Neural cell (in vitro differentiated cells): ENCODE measurements around the gene IFNA13. TPM values are rescaled to one million over a fixed set of nuclear protein-coding genes. Genes with fewer than 3 reads are reported as not detected.

ENCODE experiments used
- H2AFZ ChIP-seq: fragments of 200-600, 300-800 bp; sonication (generic), shearing (Covaris generic); 2 replicates; pipeline ENCODE4 v1.6.0; 2014; ENCODE audit warnings: low read depth, mild to moderate bottlenecking, antibody characterized with exemption, low read length, moderate library complexity
- H3F3A ChIP-seq: fragments of 200-600 bp; shearing (Covaris generic); 2 replicates; pipeline ENCODE4 v1.6.1; 2016; ENCODE audit warnings: mild to moderate bottlenecking, moderate library complexity, mixed read lengths, antibody characterized with exemption, low read length; ENCODE audit not compliant: insufficient read depth, poor library complexity, severe bottlenecking
- H3K27ac ChIP-seq: fragments of 200-600, 300-800 bp; sonication (generic), shearing (Covaris generic); 2 replicates; pipeline ENCODE4 v1.5.1; 2014; ENCODE audit warnings: mild to moderate bottlenecking, low read length, moderate library complexity
- H3K27me3 ChIP-seq: fragments of 300-800, 200-600 bp; sonication (generic), shearing (Covaris generic); 2 replicates; pipeline ENCODE4 v1.6.0; 2014; ENCODE audit warnings: mild to moderate bottlenecking, low read depth, low read length, moderate library complexity; ENCODE audit not compliant: insufficient read depth
- H3K36me3 ChIP-seq: fragments of 300-800, 200-600 bp; sonication (generic), shearing (Covaris generic); 2 replicates; pipeline ENCODE4 v1.5.1; 2014; ENCODE audit warnings: mild to moderate bottlenecking, antibody characterized with exemption, low read length, moderate library complexity; ENCODE audit not compliant: insufficient read depth
- H3K4me2 ChIP-seq: fragments of 300-800, 200-600 bp; sonication (generic), shearing (Covaris generic); 2 replicates; pipeline ENCODE4 v1.6.0; 2014; ENCODE audit warnings: mild to moderate bottlenecking, low read length
- H3K4me3 ChIP-seq: fragments of 300-800, 200-600 bp; sonication (generic), shearing (Covaris generic); 2 replicates; pipeline ENCODE4 v1.5.1; 2014; ENCODE audit warnings: mild to moderate bottlenecking, low read length, moderate library complexity
- H3K79me2 ChIP-seq: fragments of 200-600 bp; shearing (Covaris generic); replicated peaks from 2 replicates; pipeline ENCODE4 v1.6.0; 2014; ENCODE audit warnings: mild to moderate bottlenecking, low read length, moderate library complexity; ENCODE audit not compliant: insufficient read depth
- H3K9ac ChIP-seq: fragments of 300-800, 200-600 bp; sonication (generic), shearing (Covaris generic); 2 replicates; pipeline ENCODE4 v1.6.1; 2016; ENCODE audit warnings: mild to moderate bottlenecking, low read length, mixed read lengths
- H3K9me2 ChIP-seq: fragments of 200-600 bp; shearing (Covaris generic); 2 replicates; pipeline ENCODE4 v1.6.1; 2016; ENCODE audit warnings: mild to moderate bottlenecking, low read length, mixed read lengths; ENCODE audit not compliant: insufficient read depth
- H3K9me3 ChIP-seq: fragments of 200-600, 300-800 bp; sonication (generic), shearing (Covaris generic); 2 replicates; pipeline ENCODE4 v1.6.1; 2016; ENCODE audit warnings: mild to moderate bottlenecking, mixed run types, low read length, moderate library complexity, mixed read lengths
- H4K20me1 ChIP-seq: fragments of 200-600 bp; shearing (Covaris generic); 2 replicates; pipeline ENCODE4 v1.6.1; 2016; ENCODE audit warnings: mild to moderate bottlenecking, mixed run types; ENCODE audit not compliant: insufficient read depth
- EP300 ChIP-seq: fragments of 450-650 bp; conservative IDR thresholded peaks from 2 replicates; pipeline ENCODE4 v1.6.1; 2014; ENCODE audit warnings: antibody characterized with exemption, mild to moderate bottlenecking, moderate library complexity; ENCODE audit not compliant: poor library complexity, severe bottlenecking
- EZH2 ChIP-seq: fragments of 200-600, 300-800 bp; shearing (Covaris generic), sonication (generic); IDR thresholded peaks from 2 replicates; pipeline ENCODE4 v1.6.1; 2014; ENCODE audit warnings: antibody characterized with exemption, low read length, borderline replicate concordance, mild to moderate bottlenecking; ENCODE audit not compliant: insufficient read depth, poor library complexity, severe bottlenecking
- MXI1 ChIP-seq: fragments of 450-650 bp; conservative IDR thresholded peaks from 2 replicates; pipeline ENCODE4 v1.6.1; 2014; ENCODE audit warnings: antibody characterized with exemption, mild to moderate bottlenecking; ENCODE audit not compliant: poor library complexity, severe bottlenecking
- POLR2AphosphoS5 ChIP-seq: IDR thresholded peaks from 2 replicates; pipeline ENCODE4 v1.6.1; 2012
- RAD21 ChIP-seq: fragments of 450-650 bp; conservative IDR thresholded peaks from 2 replicates; pipeline ENCODE4 v1.6.1; 2014; ENCODE audit warnings: antibody characterized with exemption, mild to moderate bottlenecking, moderate library complexity
- SMC3 ChIP-seq: fragments of 450-650 bp; conservative IDR thresholded peaks from 2 replicates; pipeline ENCODE4 v1.6.1; 2014; ENCODE audit warnings: antibody characterized with exemption, mild to moderate bottlenecking, moderate library complexity; ENCODE audit not compliant: poor library complexity
- TAF1 ChIP-seq: IDR thresholded peaks from 2 replicates; pipeline ENCODE4 v1.6.1; 2012; ENCODE audit warnings: low read depth
- polyA plus RNA-seq: library from polyadenylated mRNA; depleted of rRNA; stranded (reverse); fragments of >200 nt; gene quantifications from 2 replicates; pipeline ENCODE4 v1.2.3, GENCODE V29; 2014
- TF ChIP-seq, protein P1 (sequence below): IDR thresholded peaks from 2 replicates; pipeline ENCODE4 v1.6.1; 2012; ENCODE audit warnings: borderline replicate concordance
- TF ChIP-seq, protein P2 (sequence below): fragments of 450-650 bp; IDR thresholded peaks from 2 replicates; pipeline ENCODE4 v1.5.1; 2014; ENCODE audit warnings: antibody characterized with exemption, mild to moderate bottlenecking, moderate library complexity; ENCODE audit not compliant: poor library complexity, severe bottlenecking

Gene IFNA13
- polyA plus RNA-seq, 1 donor from 2014 or later = not detected

DNA sequence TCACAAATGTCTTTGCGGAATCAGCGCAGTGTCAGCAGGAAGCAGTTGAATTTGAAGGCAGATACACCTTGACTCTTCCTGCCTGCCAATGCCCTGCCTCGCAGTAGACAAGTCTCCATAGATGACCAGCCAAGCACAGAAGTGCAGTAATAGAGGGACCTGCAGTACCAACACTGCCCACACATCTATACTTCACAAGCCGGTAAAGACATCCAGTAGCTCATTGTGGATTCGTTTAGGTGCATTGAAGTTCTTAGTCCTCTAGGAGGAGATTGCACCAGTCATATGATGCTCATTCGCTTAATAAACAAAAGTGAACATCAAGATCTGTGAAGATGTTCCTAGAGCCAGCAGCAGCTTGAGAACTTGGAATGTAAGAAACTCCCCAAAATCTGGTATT is 24.4 kb upstream of the IFNA13 start:
- Histone ChIP-seq H3K36me3 (no peaks in the 10 kb centered on the region), H3K79me2 (no peaks in the 10 kb centered on the region), H2AFZ (no peak overlapping the region), H3K9me2 (no peaks in the 10 kb centered on the region), H4K20me1 (no peaks in the 10 kb centered on the region), H3F3A (no peaks in the 10 kb centered on the region), H3K4me3 (no peak overlapping the region), H3K27ac (no peak overlapping the region), H3K9ac (no peak overlapping the region), H3K4me2 (no peak overlapping the region), H3K9me3 (no peaks in the 10 kb centered on the region), H3K27me3 (peaks cover 8% of the 10 kb centered on the region)
- TF ChIP-seq TAF1 = no peak
- TF ChIP-seq SMC3 = no peak
- TF ChIP-seq EZH2 = no peak
- no peak for TF ChIP-seq POLR2AphosphoS5
- TF ChIP-seq EP300 = no peak
- no peak for TF ChIP-seq RAD21
- TF ChIP-seq, protein P1, sequence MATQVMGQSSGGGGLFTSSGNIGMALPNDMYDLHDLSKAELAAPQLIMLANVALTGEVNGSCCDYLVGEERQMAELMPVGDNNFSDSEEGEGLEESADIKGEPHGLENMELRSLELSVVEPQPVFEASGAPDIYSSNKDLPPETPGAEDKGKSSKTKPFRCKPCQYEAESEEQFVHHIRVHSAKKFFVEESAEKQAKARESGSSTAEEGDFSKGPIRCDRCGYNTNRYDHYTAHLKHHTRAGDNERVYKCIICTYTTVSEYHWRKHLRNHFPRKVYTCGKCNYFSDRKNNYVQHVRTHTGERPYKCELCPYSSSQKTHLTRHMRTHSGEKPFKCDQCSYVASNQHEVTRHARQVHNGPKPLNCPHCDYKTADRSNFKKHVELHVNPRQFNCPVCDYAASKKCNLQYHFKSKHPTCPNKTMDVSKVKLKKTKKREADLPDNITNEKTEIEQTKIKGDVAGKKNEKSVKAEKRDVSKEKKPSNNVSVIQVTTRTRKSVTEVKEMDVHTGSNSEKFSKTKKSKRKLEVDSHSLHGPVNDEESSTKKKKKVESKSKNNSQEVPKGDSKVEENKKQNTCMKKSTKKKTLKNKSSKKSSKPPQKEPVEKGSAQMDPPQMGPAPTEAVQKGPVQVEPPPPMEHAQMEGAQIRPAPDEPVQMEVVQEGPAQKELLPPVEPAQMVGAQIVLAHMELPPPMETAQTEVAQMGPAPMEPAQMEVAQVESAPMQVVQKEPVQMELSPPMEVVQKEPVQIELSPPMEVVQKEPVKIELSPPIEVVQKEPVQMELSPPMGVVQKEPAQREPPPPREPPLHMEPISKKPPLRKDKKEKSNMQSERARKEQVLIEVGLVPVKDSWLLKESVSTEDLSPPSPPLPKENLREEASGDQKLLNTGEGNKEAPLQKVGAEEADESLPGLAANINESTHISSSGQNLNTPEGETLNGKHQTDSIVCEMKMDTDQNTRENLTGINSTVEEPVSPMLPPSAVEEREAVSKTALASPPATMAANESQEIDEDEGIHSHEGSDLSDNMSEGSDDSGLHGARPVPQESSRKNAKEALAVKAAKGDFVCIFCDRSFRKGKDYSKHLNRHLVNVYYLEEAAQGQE = no peak
- no peak for TF ChIP-seq MXI1
- TF ChIP-seq, protein P2, sequence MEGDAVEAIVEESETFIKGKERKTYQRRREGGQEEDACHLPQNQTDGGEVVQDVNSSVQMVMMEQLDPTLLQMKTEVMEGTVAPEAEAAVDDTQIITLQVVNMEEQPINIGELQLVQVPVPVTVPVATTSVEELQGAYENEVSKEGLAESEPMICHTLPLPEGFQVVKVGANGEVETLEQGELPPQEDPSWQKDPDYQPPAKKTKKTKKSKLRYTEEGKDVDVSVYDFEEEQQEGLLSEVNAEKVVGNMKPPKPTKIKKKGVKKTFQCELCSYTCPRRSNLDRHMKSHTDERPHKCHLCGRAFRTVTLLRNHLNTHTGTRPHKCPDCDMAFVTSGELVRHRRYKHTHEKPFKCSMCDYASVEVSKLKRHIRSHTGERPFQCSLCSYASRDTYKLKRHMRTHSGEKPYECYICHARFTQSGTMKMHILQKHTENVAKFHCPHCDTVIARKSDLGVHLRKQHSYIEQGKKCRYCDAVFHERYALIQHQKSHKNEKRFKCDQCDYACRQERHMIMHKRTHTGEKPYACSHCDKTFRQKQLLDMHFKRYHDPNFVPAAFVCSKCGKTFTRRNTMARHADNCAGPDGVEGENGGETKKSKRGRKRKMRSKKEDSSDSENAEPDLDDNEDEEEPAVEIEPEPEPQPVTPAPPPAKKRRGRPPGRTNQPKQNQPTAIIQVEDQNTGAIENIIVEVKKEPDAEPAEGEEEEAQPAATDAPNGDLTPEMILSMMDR = no peak

DNA sequence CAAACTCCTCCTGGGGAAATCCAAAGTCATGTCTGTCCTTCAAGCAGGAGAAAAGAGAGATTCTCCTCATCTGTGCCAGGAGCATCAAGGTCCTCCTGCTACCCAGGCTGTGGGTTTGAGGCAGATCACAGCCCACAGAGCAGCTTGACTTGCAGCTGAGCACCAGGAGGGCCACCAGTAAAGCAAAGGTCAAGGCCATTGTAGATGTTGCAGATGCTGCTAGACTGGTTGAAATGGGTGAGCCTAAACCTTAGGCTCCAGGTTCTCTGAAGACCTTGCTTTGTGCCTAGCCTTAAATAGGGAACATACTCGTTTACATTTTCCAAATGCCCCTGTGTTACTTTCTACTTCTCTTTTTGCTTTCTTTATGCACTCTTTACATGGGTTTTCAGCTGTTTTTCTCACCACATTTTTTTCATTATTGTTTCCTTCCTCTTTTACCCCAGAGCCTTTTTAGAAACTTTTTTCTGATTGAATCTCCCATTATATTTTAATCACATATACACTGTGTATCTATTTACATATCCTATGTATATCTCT is 17.3 kb upstream of the IFNA13 start, which contains the start of gene IFNA2:
IFNA2 (minus strand) TSS at position 268 of the 540 bp plus-strand sequence; CDS start at position 199, 69 bp downstream.
- Histone ChIP-seq H4K20me1 (no peaks in the 10 kb centered on the region), H3K9me3 (no peaks in the 10 kb centered on the region)
- TF ChIP-seq EP300 (no peak), POLR2AphosphoS5 (no peak), EZH2 (no peak), TAF1 (no peak), SMC3 (no peak)
- TF ChIP-seq, protein P1 = no peak
- TF ChIP-seq, protein P2 = no peak

More for the DNA sequence above, 17.3 kb upstream of the IFNA13 start, which contains the start of gene IFNA2:
- no peaks in the 10 kb centered on the region for H3K36me3 ChIP-seq
- H3K27me3 ChIP-seq = no peaks in the 10 kb centered on the region
- H3K9ac ChIP-seq = no peak within 1 kb of the TSS
- no peaks in the 10 kb centered on the region for H3K79me2 ChIP-seq
- no peak within 1 kb of the TSS for H2AFZ ChIP-seq
- H3K4me2 ChIP-seq = no peak within 1 kb of the TSS
- no peak within 1 kb of the TSS for H3K27ac ChIP-seq
- H3F3A ChIP-seq = no peaks in the 10 kb centered on the region
- no peak within 1 kb of the TSS for H3K4me3 ChIP-seq
- H3K9me2 ChIP-seq = no peaks in the 10 kb centered on the region
